CD4-positive, alpha-beta T cell (primary cell): ENCODE results near the gene SLC22A7. TPM values are rescaled to one million over a fixed set of nuclear protein-coding genes. Genes with fewer than 3 reads are reported as not detected.

Experiments
- ATAC-seq: fragments of 200-7000 bp; cut with Tn5 transposase; one replicate; pipeline ENCODE4 v1.10.0; 2022; ENCODE audit warnings: mild to moderate bottlenecking; ENCODE audit not compliant: poor library complexity
- CTCF ChIA-PET: fragments of 350-600 bp; sonication (Branson Sonifier 250); formaldehyde crosslinking; loops from one replicate; lab custom pipeline; 2021; ENCODE audit warnings: antibody characterized with exemption, inconsistent platforms; lab: Charles Lee
- POLR2A ChIA-PET: fragments of 350-600 bp; sonication (Branson Sonifier 250); formaldehyde crosslinking; loops from one replicate; lab custom pipeline; 2021; ENCODE audit warnings: antibody characterized with exemption, inconsistent platforms; lab: Charles Lee
- DNase-seq, 14 experiments: peaks; one replicate each; pipeline ENCODE4 v3.0.0-alpha.2; 2013 to 2020; ENCODE audit warnings: mixed read lengths in 2 of 14
- H3K27ac ChIP-seq, 2 donors: one replicate each; pipeline versions ENCODE4 v1.5.1 to v1.7.0; 2013; ENCODE audit warnings: low read length in 2 of 2, low read depth in 1 of 2, mild to moderate bottlenecking in 1 of 2
- H3K27me3 ChIP-seq, 2 experiments: 1 replicate in 1 of 2; 2 replicates in 1 of 2; pipeline versions ENCODE4 v1.6.1 to v1.7.0; 2013; ENCODE audit warnings: low read length in 2 of 2, control low read depth in 1 of 2, mild to moderate bottlenecking in 1 of 2, moderate library complexity in 1 of 2; ENCODE audit not compliant: insufficient read depth in 2 of 2, control insufficient read depth in 1 of 2
- H3K36me3 ChIP-seq: one replicate; pipeline ENCODE4 v1.6.1; 2013; ENCODE audit warnings: low read length, control low read depth; ENCODE audit not compliant: insufficient read depth
- H3K4me1 ChIP-seq: one replicate; pipeline ENCODE4 v1.6.1; 2013; ENCODE audit warnings: low read length, control low read depth; ENCODE audit not compliant: insufficient read depth
- H3K4me3 ChIP-seq: one replicate; pipeline ENCODE4 v1.5.1; 2013; ENCODE audit warnings: mild to moderate bottlenecking, low read length, moderate library complexity
- H3K9me3 ChIP-seq, 2 experiments: 1 replicate in 1 of 2; 2 replicates in 1 of 2; pipeline versions ENCODE4 v1.6.1 to v1.7.0; 2013; ENCODE audit warnings: low read length in 2 of 2, mild to moderate bottlenecking in 2 of 2, control low read depth in 1 of 2, moderate library complexity in 1 of 2; ENCODE audit not compliant: control insufficient read depth in 1 of 2, insufficient read depth in 1 of 2
- H3K27ac Mint-ChIP-seq: one replicate; pipeline ENCODE4 v1.8.0; 2020; ENCODE audit warnings: mixed read lengths
- H3K27me3 Mint-ChIP-seq: one replicate; pipeline ENCODE4 v1.8.0; 2021; ENCODE audit warnings: mixed read lengths
- H3K36me3 Mint-ChIP-seq: one replicate; pipeline ENCODE4 v1.8.0; 2021; ENCODE audit warnings: low read depth, mixed read lengths
- H3K4me1 Mint-ChIP-seq: one replicate; pipeline ENCODE4 v1.8.0; 2021; ENCODE audit warnings: low read depth, mixed read lengths
- H3K4me3 Mint-ChIP-seq: one replicate; pipeline ENCODE4 v1.8.0; 2020; ENCODE audit warnings: mild to moderate bottlenecking, mixed read lengths
- H3K9me3 Mint-ChIP-seq: one replicate; pipeline ENCODE4 v1.8.0; 2020; ENCODE audit warnings: mixed read lengths
- CTCF ChIP-seq: fragments of 200-600 bp; IDR thresholded peaks from one replicate; pipeline ENCODE4 v1.8.0; 2022; ENCODE audit warnings: antibody characterized with exemption, mild to moderate bottlenecking
- intact Hi-C, 2 experiments: fragments of 100-400 bp; cut with DNase I in 1 of 2; cut with micrococcal nuclease in 1 of 2; formaldehyde crosslinking; loops; one replicate each; pipeline versions ENCODE4 v1.15.1 to v1.9.0; 2023 to 2025; cut with DNase I, micrococcal nuclease
- total RNA-seq, 174 experiments: library from RNA in 2 of 174; stranded (reverse) in 2 of 174; gene quantifications; one replicate each; pipeline ENCODE4 v1.2.3 and lab custom pipeline; 2021 to 2026

The SLC22A7 gene
- total RNA-seq, 2 experiments from 2014 or later, result not detected

GRCh38 chr6:43261198-43261597, 36.9 kb upstream of the SLC22A7 start:
- H3K4me3 ChIP-seq, result no peak overlapping the region
- no peak overlapping the region for H3K27ac ChIP-seq
- no peak for ATAC-seq
- H3K27me3 ChIP-seq, result peaks cover 0 to 4% of the 10 kb centered on the region in 2 experiments
- ChIA-PET CTCF (no interaction called here), POLR2A (no interaction called here)
- no peaks in the 10 kb centered on the region for H3K9me3 ChIP-seq
- DNase-seq, result no peak
- H3K4me1 ChIP-seq, result peaks cover 3% of the 10 kb centered on the region
- Mint-ChIP-seq H3K36me3 (no peaks in the 10 kb centered on the region), H3K27ac (no peak overlapping the region), H3K27me3 (peaks cover 9% of the 10 kb centered on the region), H3K4me3 (no peak overlapping the region), H3K4me1 (no peaks in the 10 kb centered on the region), H3K9me3 (no peaks in the 10 kb centered on the region)
- no peaks in the 10 kb centered on the region for H3K36me3 ChIP-seq
- intact Hi-C loops, result loop anchor here in 1 of 2 experiments (5.0 kb wide), 1 partner anchor 71 kb away; no protein-coding TSS in a partner anchor
- no peak for TF ChIP-seq CTCF

DNA sequence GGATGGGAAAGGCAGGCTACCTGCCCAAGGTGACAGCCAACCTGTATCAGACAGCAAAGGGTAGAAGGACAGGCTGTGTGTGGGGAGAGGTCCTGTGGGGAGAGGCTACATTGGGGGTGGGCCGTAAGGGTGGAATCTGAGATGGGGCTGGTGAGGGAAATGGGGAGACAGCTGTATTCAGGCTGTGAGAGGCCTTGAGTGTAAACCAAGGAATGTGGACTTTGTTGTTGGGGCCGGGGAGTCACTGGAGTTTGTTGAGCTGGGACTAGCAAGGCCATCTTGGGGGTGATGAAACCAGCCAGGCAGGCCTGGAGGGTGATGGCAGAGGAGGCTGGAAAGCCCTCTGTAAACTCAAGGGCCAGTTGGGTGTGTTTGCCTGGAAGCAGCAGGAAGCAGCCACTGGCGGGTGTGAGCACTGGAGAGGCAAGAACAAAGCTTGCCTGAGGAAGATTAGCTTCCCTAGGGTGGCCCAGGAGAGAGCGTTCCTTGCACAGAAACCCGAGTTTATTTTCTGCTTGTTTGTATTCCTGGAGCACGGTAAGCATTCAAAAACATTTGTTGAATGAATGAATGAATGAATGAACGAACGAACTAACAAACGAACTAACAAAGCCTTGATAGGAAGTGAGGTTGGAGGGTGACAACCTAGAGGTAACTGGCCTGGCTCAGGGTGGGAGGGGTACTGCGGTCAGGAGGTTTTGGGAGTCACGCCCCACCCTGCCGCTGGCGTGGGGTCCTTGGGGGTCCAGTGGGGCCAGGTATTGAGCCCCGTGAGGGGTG, 35.9 kb upstream of the SLC22A7 start:
- no peak for DNase-seq
- TF ChIP-seq CTCF, result no peak
- H3K4me3 Mint-ChIP-seq, result no peak overlapping the region
- Histone ChIP-seq H3K9me3 (no peaks in the 10 kb centered on the region), H3K27ac (no peak overlapping the region), H3K36me3 (no peaks in the 10 kb centered on the region), H3K27me3 (peaks cover 0 to 2% of the 10 kb centered on the region in 2 experiments), H3K4me3 (no peak overlapping the region), H3K4me1 (peaks cover 3% of the 10 kb centered on the region)
- H3K9me3 Mint-ChIP-seq, result no peaks in the 10 kb centered on the region
- intact Hi-C loops, result loop anchor here in 1 of 2 experiments (5.0 kb wide), 1 partner anchor 70 kb away; no protein-coding TSS in a partner anchor
- no peak overlapping the region for H3K27ac Mint-ChIP-seq
- H3K27me3 Mint-ChIP-seq, result peaks cover 9% of the 10 kb centered on the region
- CTCF ChIA-PET, result interaction anchor here (0.6 to 2.0 kb wide), 4 partner anchors 71 to 245 kb away, joined by 3 to 11 read pairs (median 6); no protein-coding TSS in a partner anchor
- POLR2A ChIA-PET, result no interaction called here
- no peak for ATAC-seq
- no peaks in the 10 kb centered on the region for H3K36me3 Mint-ChIP-seq
- H3K4me1 Mint-ChIP-seq, result no peaks in the 10 kb centered on the region

DNA sequence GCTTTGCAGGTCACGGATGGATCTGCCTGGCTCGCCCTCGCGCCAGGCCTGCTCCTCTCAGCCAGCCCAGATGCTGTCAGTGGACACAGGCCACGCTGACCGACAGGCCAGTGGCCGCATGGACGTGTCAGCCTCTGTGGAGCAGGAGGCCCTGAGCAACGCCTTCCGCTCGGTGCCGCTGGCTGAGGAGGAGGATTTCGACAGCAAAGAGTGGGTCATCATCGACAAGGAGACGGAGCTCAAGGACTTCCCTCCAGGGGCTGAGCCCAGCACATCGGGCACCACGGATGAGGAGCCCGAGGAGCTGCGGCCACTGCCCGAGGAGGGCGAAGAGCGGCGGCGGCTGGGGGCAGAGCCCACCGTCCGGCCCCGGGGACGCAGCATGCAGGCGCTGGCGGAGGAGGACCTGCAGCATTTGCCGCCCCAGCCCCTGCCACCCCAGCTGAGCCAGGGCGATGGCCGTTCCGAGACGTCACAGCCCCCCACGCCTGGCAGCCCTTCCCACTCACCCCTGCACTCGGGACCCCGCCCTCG, 35.2 kb upstream of the SLC22A7 start:
- intact Hi-C loops, result loop anchor here (1.0 to 5.0 kb wide), 3 partner anchors 69 to 243 kb away; no protein-coding TSS in a partner anchor
- Histone ChIP-seq H3K27ac (no peak overlapping the region), H3K36me3 (no peaks in the 10 kb centered on the region), H3K4me3 (no peak overlapping the region), H3K27me3 (peaks cover 0 to under 1% of the 10 kb centered on the region in 2 experiments), H3K4me1 (peaks cover 3% of the 10 kb centered on the region), H3K9me3 (no peaks in the 10 kb centered on the region)
- no peak for ATAC-seq
- no peaks in the 10 kb centered on the region for H3K36me3 Mint-ChIP-seq
- no peaks in the 10 kb centered on the region for H3K9me3 Mint-ChIP-seq
- no peak for TF ChIP-seq CTCF
- no peaks in the 10 kb centered on the region for H3K4me1 Mint-ChIP-seq
- H3K4me3 Mint-ChIP-seq, result no peak overlapping the region
- DNase-seq, result no peak
- peaks cover 2% of the 10 kb centered on the region for H3K27me3 Mint-ChIP-seq
- CTCF ChIA-PET, result interaction anchor here (0.6 to 2.0 kb wide), 5 partner anchors 14 to 244 kb away, joined by 3 to 11 read pairs (median 5); no protein-coding TSS in a partner anchor
- H3K27ac Mint-ChIP-seq, result no peak overlapping the region
- POLR2A ChIA-PET, result interaction anchor here (0.5 to 1.0 kb wide), 2 partner anchors 60 to 107 kb away, joined by 3 read pairs; partner anchors contain the start of gene ZNF318
